ENCODE measurements around the gene TLDC2.
"Not testable (repeated sequence)": the region's sequence is repeated elsewhere in the genome, so short reads cannot be mapped to it uniquely, and the experiment has no call there.

The TLDC2 gene

DNA sequence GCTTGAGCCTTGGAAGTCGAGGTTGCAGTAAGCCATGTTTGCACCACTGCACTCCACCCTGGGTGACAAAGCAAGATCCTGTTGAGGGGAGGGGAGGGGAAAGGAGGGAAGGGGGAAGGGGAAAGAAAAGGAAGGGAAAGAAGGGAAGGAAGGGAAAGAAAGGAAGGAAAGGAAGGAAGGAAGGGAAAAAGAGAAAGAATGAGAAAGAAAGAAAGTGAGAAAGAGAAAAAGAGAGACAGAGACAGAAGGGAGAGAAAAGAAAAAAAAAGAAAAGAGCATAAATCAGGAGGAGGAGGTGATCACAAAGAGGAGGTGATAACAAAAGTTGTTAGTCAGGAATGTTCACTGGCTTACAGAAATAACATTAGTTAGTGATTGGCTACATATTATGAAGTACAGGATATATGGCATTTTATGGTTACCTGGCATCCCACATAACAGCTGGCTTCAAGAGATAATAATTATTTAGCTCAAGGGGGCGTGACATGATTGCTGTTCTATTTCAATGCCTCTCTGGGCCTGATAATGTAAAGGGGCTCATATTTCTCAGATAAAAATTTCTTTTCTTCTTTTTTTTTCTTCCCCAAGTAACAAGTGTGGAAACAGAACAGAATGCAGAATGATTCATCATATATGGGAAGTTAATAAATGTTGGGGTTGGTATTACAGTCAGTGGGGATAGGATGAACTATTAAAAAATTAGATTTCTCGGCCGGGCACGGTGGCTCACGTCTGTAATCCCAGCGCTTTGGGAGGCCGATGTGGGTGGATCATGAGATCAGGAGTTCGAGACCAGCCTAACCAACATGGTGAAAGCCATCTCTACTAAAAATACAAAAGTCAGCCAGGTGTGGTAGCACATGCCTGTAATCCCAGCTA lies 48.5 kb downstream of the TLDC2 start:
- TF ChIP-seq, protein P1, sequence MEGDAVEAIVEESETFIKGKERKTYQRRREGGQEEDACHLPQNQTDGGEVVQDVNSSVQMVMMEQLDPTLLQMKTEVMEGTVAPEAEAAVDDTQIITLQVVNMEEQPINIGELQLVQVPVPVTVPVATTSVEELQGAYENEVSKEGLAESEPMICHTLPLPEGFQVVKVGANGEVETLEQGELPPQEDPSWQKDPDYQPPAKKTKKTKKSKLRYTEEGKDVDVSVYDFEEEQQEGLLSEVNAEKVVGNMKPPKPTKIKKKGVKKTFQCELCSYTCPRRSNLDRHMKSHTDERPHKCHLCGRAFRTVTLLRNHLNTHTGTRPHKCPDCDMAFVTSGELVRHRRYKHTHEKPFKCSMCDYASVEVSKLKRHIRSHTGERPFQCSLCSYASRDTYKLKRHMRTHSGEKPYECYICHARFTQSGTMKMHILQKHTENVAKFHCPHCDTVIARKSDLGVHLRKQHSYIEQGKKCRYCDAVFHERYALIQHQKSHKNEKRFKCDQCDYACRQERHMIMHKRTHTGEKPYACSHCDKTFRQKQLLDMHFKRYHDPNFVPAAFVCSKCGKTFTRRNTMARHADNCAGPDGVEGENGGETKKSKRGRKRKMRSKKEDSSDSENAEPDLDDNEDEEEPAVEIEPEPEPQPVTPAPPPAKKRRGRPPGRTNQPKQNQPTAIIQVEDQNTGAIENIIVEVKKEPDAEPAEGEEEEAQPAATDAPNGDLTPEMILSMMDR (IDR thresholded peaks at IDR 0.05; ENCODE audit: low read depth, low read length), result no peak
- no peaks in the 10 kb centered on the region for H3K27me3 ChIP-seq
- DNase-seq, result no peak
- H3K4me1 ChIP-seq, result no peaks in the 10 kb centered on the region
- peaks cover 12% of the 10 kb centered on the region for H3K36me3 ChIP-seq
- H3K9me3 ChIP-seq, result no peaks in the 10 kb centered on the region; the same call in 1 of the 2 replicates
- no peak overlapping the region for H3K4me3 ChIP-seq (ENCODE audit: low read depth, low read length)

DNA sequence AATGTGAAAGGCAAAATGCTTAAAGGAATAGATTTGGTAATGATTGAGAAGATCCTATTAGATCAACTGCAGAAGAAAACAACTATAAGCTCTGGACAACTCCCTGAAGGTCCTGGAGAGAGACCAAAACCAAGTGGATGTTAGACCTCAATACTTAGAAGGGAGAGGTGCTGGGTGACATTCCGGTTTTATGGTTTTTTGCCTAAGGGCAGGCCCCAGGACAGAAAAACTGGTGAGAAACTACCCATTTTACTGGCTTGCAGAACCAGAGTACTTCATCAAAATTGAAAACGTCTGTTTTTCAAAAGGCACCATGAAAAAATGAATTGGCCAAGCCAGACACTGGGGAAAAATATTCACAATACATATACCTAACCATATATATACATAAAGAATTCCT lies 49.3 kb downstream of the TLDC2 start:
- H3K9me3 ChIP-seq, result no peaks in the 10 kb centered on the region; the same call in 1 of the 2 replicates
- no peak for DNase-seq
- H3K4me3 ChIP-seq (ENCODE audit: low read depth, low read length), result no peak overlapping the region
- H3K4me1 ChIP-seq, result no peaks in the 10 kb centered on the region
- TF ChIP-seq, protein P1 (IDR thresholded peaks at IDR 0.05; ENCODE audit: low read depth, low read length), result no peak
- peaks cover 15% of the 10 kb centered on the region for H3K36me3 ChIP-seq
- no peaks in the 10 kb centered on the region for H3K27me3 ChIP-seq

DNA sequence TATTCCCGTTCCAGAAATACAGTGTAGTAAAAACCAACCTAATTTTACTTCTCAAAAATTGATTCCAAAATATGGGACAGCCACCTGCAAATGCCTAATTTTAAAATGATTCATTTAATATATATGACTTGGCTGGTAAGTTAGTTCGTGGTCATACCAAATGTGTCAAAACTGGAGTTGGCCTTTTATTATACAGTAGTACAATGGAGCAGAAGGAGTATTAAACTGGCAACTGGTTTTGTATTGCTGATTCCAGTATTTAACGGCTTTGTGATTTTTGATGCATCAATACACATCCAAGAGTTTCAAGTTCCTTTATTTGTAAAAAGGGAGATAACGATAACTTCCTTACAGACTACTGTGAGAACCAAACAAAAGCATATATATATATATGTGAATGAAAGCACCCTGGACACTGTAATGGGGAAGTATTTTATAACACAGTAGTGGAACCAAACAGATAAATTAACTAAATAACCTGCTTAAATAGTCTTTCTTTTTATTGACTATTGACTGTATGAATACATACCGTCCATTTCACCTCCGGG lies 50.8 kb downstream of the TLDC2 start:
- TF ChIP-seq, protein P1 (IDR thresholded peaks at IDR 0.05; ENCODE audit: low read depth, low read length), result no peak
- Histone ChIP-seq H3K36me3 (peaks cover 18% of the 10 kb centered on the region), H3K4me3 (ENCODE audit: low read depth, low read length) (no peak overlapping the region), H3K9me3 (no peaks in the 10 kb centered on the region; the same call in 1 of the 2 replicates), H3K27me3 (no peaks in the 10 kb centered on the region), H3K4me1 (no peaks in the 10 kb centered on the region)
- DNase-seq, result no peak

DNA sequence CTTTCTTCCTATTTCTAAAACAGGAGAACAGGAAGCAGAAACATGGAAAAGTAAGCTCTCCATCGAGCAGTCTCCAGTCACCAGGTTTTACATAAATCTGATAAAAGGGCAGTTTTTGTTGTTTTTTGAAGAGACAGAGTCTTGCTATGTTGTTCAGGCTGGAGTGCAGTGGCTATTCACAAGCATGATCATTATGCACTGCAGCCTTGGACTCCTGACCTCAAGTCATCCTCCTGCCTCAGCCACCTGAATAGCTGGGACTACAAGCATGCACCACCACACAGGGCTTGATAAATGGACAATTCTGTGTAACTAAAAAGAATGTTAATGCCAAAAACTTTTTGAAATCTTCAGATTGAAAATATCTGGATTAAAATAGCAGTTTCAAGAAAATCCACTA lies 51.8 kb downstream of the TLDC2 start:
- H3K4me1 ChIP-seq, result no peaks in the 10 kb centered on the region
- no peak for DNase-seq
- H3K36me3 ChIP-seq, result peaks cover 21% of the 10 kb centered on the region
- no peak overlapping the region for H3K4me3 ChIP-seq (ENCODE audit: low read depth, low read length)
- no peaks in the 10 kb centered on the region for H3K27me3 ChIP-seq
- H3K9me3 ChIP-seq, result no peaks in the 10 kb centered on the region; the same call in 1 of the 2 replicates
- TF ChIP-seq, protein P1 (IDR thresholded peaks at IDR 0.05; ENCODE audit: low read depth, low read length), result no peak

DNA sequence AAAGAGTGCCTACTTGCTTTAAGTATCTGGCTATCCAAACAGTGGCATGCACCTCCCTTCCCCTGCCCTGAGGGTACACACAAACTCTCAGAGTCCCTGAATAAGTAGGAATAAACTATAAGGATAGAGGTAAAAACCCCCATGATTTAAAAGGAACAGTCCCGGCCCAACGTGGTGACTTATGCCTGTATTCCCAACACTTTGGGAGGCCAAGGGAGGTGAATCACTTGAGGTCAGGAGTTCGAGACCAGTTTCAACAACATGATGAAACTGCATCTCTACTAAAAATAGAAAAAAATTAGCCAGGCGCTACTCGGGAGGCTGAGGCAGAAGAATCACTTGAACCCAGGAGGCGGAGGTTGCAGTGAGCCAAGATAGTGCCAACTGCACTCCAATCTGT lies 53.4 kb downstream of the TLDC2 start:
- no peaks in the 10 kb centered on the region; the same call in 1 of the 2 replicates for H3K9me3 ChIP-seq
- peaks cover 25% of the 10 kb centered on the region for H3K36me3 ChIP-seq
- no peaks in the 10 kb centered on the region for H3K27me3 ChIP-seq
- TF ChIP-seq, protein P1 (IDR thresholded peaks at IDR 0.05; ENCODE audit: low read depth, low read length), result no peak
- no peak for DNase-seq
- no peaks in the 10 kb centered on the region for H3K4me1 ChIP-seq
- no peak overlapping the region for H3K4me3 ChIP-seq (ENCODE audit: low read depth, low read length)

DNA sequence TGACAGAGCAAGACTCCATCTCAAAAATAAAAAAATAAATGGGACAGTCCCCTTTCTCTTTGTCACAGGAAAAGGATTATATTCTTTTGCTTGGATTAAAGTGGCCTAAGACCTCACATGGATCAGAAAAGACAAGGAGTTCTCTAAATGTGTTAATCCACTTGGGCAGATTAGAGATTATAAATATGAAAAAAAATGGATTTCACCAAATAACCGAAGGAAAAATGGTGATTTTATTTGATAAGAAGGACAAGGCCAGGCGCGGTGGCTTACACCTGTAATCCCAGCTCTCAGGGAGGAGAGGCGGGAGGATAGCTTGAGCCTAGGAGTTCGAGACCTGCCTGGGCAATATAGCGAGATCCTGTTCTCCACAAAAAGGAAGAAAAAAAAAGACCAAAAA lies 53.8 kb downstream of the TLDC2 start:
- Histone ChIP-seq H3K27me3 (no peaks in the 10 kb centered on the region), H3K4me3 (ENCODE audit: low read depth, low read length) (no peak overlapping the region), H3K36me3 (peaks cover 26% of the 10 kb centered on the region), H3K9me3 (no peaks in the 10 kb centered on the region; the same call in 1 of the 2 replicates), H3K4me1 (no peaks in the 10 kb centered on the region)
- TF ChIP-seq, protein P1 (IDR thresholded peaks at IDR 0.05; ENCODE audit: low read depth, low read length), result no peak
- no peak for DNase-seq

DNA sequence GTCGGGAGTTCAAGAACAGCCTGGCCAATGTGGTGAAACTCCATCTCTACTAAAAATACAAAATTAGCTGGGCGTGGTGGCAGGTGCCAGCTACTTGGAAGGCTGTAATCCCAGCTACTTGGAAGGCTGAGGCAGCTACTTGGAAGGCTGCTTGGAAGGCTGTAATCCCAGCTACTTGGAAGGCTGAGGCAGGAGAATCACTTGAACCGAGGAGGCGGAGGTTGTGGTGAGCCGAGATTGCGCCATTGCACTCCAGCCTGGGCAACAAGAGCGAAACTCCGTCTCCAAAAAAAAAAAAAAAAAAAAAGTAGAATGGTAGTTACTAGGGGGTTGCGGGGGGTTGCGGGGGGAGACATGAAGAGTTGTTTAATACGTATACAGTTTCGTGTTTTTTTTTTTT lies 56.1 kb downstream of the TLDC2 start:
- H3K9me3 ChIP-seq; DNase-seq; H3K27me3 ChIP-seq; H3K4me1 ChIP-seq; H3K4me3 ChIP-seq (ENCODE audit: low read depth, low read length): not testable (repeated sequence)
- H3K36me3 ChIP-seq, result peaks cover 28% of the 10 kb centered on the region

Measured in BE2C (cell line).